GM21390 (cell line): Measurements from ENCODE around the gene TRDMT1.
"Not testable (repeated sequence)": the region's sequence is repeated elsewhere in the genome, so short reads cannot be mapped to it uniquely, and the experiment has no call there.

Source experiments
- ATAC-seq: cut with Tn5 transposase; IDR thresholded peaks from one replicate; pipeline ENCODE4 v1.9.1; 2021; ENCODE audit not compliant: unreplicated experiment

Gene TRDMT1

DNA sequence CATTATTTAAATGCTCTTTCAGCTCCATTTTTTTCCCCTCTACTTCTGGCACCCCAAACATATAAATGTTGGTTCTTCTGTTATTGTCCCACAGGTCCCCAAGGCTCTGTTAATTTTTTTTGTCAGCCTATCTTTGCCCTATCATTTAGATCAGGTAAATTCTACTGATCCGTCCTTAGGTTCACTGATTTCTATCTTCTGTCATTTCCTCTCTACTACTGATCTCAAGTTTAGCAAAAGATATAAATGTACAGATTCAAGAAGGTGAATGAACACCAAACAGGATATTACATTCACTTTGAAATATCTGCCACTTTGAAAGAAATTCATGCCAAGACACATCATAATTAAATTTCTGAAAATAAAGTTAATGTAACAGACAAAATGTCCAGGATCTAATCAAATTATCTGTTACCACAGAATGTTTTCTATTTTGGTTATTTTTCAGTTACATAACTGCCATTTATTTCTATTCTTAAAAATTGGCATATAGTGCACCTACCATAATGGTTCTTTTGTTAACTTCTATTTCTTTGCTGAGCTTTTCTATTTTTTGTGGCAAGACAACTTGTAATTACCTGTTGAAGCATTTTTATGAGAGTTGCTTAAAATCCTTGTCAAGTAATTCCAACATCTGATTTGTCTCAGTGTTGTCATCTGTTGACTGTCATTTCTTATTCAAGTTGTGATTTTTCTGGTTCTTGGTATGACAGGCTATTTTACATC, 59.8 kb downstream of the TRDMT1 start:
- ATAC-seq, result no peak

DNA sequence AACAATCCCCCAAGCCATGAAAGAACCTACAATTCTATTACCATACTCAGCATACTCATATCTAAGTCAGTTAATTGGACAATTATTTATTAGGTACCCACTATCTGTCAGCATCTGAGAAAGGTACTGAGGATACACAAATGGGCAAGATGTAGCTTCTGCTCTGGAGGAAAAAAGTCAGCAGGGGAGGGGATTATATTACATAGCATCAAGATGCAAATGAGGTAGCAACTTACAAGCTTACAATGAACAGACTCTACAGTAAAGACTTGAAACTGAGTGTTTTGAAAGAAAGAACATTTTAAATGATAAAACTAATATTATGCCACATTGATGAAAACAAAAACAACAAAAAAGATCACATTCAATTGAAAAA, 61.1 kb downstream of the TRDMT1 start:
- ATAC-seq, result no peak

DNA sequence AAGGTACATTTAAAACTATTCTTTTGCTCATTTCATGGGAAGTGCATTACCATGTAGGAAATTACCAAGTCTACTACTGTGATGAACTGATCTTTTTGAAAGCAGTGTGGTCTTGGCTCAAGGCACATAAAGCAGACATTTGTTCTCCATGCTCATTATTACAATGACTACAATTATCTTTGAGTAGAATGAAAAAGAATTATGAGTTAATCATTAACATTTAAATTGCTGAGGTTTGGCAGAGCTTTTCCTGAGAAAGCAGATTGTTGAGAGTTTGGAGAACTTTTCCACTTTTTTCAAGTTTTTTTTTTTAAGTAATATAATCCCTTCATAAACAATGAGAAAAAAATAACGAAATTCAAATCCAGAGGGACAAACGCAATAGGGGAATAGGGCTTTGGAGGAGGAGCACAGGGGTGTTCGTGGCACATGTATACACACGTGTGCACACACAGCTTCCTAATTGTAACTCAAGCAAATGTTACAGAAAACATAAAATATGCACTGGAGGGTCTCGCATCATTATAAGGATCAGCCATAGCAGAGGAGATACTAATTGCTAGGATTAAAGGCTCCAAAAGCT, 62.9 kb downstream of the TRDMT1 start:
- ATAC-seq, result no peak

DNA sequence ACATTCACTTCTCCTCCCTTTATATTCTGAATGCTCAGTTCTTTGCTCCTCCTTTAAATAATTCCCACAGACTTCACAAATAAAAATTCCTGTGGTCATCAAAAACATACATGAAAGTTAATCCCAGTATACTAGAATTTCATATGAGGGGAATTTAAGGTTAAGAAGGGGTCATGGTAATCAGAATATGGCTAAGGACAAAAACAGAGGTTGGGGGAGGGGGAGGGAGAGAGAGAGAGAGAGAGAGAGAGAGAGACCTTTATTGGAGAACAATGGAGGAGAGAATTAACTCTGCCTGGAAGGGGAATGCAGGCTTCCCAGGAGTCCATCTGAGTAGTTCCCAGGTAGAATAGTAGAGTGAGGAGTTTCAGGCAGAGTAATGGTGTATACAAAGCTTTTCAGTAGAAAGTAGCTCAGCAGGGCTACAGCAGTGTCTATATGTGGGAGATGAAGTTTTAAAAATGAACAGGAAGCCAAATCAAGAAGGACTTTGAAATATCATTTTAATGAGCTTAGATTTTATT, 66.7 kb downstream of the TRDMT1 start:
- no peak for ATAC-seq

DNA sequence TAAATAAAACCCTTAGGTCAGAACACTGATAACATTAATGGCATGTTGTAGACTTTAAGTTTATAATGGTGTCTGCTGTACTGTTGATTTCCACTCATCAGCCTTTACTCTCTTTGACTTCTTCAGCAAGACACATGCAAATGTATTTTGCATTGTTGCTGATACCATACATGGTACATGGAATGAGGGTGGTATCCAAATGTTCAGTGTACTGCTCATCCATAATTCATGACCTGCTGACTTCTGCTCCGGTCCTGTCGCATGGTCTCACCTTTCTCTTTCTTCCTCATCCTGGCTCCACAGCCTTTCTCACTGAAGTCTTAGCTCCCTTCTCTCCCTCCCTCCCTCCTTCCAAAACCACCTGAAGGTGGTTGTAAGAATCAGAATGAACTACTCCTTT, 67.2 kb downstream of the TRDMT1 start:
- no peak for ATAC-seq

DNA sequence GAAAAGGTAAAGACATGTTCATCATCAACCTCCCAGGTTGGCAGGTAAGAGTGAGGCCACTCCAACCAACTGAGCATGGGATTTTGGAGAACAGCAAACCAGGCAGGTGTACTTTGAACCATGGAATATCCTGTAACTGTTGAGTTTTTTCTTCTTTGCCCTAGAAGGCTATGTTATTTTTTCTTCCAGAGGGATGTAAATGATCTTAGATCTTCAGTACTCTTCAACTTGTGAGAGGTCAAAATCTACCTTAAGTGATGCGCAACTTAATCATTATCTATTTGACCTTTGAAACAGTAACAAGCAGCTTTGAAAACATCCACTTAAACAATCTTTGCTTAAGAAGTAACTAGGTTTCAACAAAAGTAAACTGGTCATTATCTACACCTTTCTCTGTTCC, 71.7 kb downstream of the TRDMT1 start, which contains the start of gene CUBN:
TSS of gene CUBN (minus strand) at position 71 of the 400 bp plus-strand sequence. CDS start at position 25, 46 bp downstream.
- ATAC-seq, result no peak

DNA sequence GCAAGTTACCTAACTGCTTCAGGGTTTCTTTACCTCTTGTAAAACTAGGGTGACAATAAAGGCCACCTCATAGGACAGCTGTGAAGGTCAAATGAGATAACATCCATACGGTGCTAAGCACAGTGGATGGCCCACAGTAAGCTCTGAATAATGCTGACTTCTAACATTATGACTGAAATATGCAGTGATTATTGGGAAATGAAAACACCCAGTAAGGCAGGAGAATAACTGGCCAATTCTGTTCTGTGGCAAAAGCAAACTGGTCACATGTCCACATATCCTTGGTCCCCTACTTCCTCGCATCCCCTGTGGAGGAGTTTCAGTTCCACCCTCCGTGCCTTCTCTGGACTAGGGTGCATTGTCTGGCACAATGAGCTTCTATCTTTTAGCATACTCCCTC, 73.2 kb downstream of the TRDMT1 start:
- ATAC-seq, result no peak

DNA sequence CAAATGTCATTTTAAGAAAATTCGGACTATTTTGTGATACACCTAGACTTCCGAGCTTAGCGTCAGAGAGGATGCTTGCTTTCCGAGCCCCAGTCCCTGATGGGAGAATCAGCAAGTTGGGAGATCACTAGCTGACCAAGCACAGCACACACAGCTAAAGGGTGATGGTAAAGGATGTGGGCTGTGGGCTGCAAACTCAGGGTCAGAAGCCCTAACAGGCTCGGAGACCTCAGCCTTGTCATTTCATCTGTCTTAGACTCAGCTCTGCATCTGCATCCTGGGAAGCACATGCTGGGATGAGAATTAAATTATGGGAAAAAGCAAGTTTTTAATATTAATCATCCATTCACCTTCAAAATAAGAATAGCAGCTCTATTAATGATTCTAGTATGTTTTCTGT, 75.1 kb downstream of the TRDMT1 start:
- no peak for ATAC-seq

DNA sequence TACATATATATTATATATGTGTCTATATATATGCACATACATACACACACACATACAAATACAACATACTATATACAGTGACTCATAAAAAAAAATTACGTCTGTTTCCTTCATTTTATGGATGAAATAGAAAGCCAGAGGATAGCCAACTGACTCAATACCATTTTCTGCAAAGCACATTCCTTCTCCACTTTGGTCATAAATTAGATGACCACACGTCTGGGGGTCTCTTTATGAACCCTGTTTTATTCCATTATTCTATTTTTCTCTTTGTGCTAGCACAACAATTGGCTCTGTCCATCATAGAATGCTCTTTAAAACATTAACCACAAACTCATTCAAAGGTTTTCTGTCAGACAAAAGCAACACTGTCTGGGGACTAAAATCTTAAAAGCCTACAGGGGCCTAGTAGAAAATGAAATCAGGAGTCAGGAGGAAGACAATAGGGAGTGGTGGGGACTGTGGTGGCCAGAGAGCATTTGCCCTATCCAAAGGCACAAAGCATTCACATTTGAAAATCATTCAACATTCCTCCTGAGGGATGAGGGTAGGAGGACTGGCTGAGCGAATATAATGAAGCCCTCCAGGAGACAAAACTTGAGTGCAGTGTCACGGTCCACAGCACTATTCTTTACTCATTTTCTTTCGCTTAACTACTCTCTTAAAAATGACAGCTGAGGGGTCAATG, 76.1 kb downstream of the TRDMT1 start:
- ATAC-seq, result no peak

DNA sequence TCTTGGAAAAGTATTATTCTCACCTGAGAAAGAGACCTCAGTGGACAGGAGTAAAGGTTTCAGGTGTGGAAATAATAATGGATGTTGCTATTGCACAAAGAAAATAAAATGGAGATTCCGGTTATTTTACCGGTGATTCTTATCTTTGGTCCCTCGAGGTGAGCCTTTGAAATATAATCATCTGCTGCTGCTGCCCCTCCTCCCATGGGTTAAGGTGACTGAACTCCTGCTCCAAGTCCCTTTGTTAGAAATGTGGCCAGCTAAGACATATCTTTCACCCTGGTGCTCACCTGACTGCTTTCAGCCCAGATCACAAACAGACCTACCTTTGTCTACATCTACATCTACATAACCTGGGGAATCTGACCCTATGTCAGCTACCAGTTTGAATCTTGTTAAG, 77.5 kb downstream of the TRDMT1 start:
- no peak for ATAC-seq

DNA sequence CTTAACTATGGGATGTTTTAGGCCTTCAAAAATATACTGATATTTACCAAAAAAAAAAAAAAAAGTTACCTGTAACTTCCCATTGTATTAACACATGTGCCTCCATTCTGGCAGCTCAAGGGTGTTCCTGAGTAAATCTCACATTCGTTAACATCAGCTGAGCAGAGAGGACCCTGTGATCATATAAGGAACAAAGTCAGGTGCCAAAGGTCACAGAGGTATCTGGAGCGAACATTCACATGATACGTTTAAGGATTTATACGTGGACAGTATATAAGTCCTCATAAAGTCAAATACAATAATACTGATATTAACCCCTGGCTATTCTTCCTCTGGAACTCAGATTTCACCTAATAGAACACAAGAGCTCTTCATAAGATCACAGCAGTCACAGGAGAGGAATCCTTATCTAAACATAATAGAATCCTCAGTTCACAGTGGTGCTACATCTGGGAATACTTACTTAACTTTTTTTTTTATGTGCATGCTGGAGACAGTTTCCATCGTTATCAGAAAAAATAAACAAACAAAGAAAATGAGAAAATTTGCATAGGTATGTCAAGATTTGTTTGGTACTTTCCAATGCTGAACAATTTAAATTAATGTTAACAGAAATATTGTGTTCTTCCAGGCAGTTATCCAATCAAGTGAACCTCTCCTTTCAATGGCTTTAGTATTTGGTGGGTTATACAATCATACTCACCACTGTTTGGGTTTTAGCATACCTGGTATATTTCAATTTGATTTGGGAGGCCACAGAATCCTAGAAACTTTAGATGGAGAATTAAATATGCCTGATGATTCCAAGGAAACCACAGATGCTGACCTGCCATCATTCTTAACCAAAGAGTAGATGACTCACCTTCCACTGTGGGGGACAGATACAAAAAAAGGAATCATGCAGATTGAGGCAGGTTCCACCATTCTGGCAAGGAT, 78.5 kb downstream of the TRDMT1 start:
- no peak for ATAC-seq

DNA sequence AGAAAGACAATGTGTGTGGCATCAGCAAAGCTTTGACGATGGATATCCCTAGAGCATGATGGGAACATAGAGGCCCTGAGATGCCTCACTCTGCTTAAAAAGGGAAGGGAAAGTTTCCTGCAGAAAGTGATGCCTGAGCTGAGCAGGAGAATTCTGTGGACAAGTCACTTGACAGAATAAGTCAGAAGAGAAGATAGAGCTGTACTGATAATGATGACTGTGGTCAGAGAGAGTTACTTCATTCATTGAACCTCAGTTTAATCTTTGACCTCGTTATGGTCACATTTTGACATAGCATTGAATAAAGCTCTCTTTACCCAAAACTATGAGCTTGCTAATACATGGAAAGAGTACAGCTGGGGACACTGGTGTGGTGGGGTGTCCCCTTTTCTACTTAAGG, 79.4 kb downstream of the TRDMT1 start:
- no peak for ATAC-seq

DNA sequence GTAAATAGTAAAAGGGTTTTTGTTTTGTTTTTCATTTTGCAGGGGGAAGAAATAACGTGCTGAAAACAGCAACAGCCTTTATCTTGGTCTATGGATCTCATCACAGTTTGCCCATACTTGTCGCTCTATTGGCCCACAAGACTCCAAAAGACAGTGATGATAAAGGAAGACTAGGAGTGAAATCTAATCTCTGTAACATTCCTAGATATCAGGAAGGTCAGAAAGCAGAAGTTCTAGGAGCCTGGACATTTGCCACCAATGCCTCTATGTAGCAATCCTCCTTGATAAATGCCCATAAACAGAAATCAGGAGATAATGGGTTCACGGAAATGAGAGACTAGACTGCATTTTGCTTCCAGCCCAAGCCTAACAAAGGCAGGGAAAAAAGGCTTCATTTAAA, 80.8 kb downstream of the TRDMT1 start:
- no peak for ATAC-seq

DNA sequence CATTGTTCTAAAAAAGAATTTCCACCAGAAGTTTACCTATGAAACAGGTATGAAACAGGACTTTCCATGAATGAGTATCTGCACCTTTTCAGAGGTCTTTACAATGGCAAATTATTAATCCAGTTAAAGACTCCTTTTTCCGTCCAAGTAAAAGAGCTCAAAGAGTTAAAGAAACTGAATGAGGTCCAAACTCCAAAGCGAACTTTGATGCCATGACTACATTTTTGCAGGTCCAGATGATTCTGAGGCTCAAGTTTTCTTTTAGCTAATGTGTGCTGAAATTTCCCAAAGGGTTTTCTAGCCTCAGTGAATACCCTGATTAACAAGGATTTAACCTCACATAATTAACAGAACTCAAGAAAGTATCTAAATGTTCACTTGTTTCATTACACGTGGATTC, 81.6 kb downstream of the TRDMT1 start:
- no peak for ATAC-seq

DNA sequence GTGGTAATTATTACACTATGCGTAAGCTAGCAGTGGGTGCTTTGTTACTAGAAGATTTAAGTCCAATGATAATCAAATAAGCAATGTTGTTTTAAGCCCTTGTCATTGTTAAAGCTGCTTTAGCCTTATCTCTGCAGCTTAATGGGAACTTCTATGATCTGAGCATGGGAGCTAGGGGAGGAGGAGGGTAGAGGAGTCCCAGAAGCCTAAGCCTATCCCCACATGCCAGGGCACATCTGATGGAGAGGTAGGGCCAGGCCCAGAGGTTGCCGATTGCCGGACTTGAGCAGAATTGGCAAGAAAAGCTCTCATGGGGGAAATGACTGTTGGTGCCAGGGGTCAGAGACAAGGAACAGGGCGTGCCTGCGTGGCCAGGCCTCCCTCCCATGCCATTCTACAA, 85.3 kb downstream of the TRDMT1 start:
- ATAC-seq, result no peak

DNA sequence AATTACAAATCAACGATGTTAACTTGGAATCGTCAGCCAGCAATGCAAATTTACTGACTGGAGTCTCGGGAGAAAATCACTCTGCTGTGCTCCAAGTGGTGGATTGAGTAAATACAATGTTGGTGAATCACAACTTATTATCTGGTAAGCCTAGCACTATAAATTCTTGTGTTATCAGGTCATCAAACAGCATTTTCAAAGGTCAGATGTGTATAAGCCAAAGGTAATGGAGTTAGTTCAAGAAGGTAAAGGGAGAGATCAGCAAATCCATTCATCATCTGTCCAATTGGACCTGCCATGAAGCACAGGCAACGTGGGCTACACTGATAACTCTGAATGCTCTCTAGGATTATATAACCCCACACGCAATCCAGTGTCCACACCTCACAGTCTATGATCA, 85.8 kb downstream of the TRDMT1 start:
- ATAC-seq, result no peak

DNA sequence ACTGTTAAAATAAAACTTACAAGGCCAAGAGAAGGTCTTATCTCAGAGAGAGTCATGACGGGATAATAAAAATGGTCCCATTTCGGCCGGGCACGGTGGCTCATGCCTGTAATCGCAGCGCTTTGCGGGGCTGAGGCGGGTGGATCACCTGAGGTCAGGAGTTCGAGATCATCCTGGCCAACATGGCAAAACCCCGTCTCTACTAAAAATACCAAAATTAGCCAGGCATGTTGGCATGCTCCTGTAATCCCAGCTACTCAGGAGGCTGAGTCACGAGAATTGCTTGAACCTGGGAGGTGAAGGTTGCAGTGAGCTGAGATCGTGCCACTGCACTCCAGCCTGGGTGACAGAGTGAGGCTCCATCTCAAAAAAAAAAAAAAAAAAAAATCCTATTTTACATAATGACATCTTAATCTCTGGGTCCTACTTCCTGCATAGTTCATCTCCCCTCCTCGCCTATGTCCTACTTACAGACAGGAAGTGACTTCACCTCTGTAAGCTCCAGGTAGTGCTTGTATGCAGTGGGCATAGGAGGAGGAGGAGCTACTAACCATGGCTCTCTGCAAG, 86.5 kb downstream of the TRDMT1 start:
- not testable (repeated sequence) for ATAC-seq

DNA sequence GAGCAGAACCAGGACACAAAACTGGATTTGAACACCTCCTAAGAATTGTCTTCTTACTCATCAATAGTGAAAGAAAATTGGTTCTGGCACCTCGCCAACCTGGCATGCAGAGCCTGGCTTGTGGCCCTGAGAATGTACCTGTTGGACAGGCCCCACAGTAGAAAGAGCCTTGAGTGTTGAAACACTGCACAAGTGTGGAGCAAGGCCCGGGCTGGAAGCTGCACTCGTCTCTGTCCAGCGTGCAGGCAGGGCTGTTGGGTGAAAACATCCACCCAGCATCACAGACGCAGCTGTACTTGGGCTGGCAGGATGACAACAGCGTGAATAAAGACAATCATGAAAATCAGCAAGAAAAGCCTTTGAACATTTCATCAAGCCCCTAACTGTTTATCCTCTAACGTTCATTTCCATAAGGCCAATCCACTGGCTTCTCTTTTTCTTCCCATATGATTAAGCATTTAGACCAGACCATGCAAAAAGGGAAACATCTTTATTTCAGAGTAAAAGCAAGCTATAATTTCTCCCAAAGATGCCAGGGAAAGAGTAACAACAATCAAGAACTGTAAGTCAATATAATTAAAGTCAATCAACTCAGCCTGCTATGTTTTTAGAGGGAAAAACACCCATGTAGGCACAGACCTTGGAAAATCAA, 87.5 kb downstream of the TRDMT1 start:
- no peak for ATAC-seq

DNA sequence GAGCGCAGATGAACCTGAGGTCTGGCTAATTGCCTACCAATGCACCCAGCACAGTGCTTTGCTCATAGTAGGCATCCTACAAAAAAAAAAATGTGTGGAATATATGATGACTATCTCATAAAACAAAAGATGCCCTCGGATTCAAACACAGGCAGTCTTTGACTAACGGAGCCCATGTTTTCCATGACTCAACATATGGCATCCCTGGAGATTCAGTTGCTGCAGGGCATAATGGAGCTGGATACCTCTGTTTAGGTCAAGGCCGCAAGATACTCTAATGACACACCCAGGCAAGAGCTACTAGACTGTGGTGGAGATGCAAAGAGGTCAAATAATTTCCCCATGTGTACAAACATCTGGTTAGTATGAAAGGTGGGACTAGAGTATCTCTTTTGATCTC, 88.1 kb downstream of the TRDMT1 start:
- no peak for ATAC-seq

DNA sequence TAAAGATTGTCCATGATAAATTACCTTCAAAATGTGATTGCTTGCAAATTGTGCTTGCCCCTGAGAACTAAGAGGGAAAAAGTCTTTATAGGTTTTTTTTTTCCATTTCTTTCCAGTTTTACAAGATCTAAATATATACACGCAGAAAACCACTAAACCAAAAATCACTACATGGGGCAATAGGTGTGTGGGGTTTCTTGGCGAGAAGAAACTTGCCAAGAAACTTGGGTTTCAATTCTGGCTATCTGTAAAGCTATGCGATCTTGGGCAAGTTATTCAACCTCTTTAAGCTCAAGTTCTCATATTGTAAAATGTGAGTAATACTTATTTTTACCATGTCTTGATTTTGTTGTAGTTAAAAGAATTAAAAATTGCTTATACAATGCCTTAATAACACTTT, 88.9 kb downstream of the TRDMT1 start:
- no peak for ATAC-seq
